IMR-90 (cell line): ENCODE measurements around the gene STRA6. TPM values are rescaled to one million over a fixed set of nuclear protein-coding genes. Genes with fewer than 3 reads are reported as not detected.

ENCODE experiments used
- ATAC-seq: fragments of 200-7000 bp; cut with Tn5 transposase; 2 replicates; pipeline ENCODE4 v1.9.1; 2020; ENCODE audit warnings: low read depth, mild to moderate bottlenecking, moderate library complexity
- BruUV-seq: library from RNA; stranded (reverse); fragments of 400-500 nt; replicated peaks from 2 replicates; lab custom pipeline; 2021; lab: Mats Ljungman, UMichigan
- CTCF ChIA-PET: fragments of 300-600 bp; formaldehyde crosslinking; extraction: SDS; loops from one replicate; lab custom pipeline; 2021; ENCODE audit warnings: antibody characterized with exemption; lab: Yijun Ruan, JAX
- POLR2A ChIA-PET: fragments of 300-600 bp; sonication (Branson Sonifier 250); formaldehyde crosslinking; loops from one replicate; lab custom pipeline; 2022; ENCODE audit warnings: antibody characterized with exemption; ENCODE audit not compliant: unreplicated experiment; lab: Charles Lee
- DNase-seq: peaks from one replicate; pipeline ENCODE4 v3.0.0; 2013
- H2AFZ ChIP-seq: replicated peaks from 2 replicates; pipeline ENCODE3; 2013; ENCODE audit warnings: low read length, mild to moderate bottlenecking; ENCODE audit not compliant: poor library complexity
- H2AK5ac ChIP-seq: 2 replicates; pipeline ENCODE4 v1.6.1; 2013; ENCODE audit warnings: low read depth, low read length, inconsistent platforms
- H2AK9ac ChIP-seq: replicated peaks from 2 replicates; pipeline ENCODE3; 2013; ENCODE audit warnings: mild to moderate bottlenecking, low read depth, low read length, moderate library complexity; ENCODE audit not compliant: poor library complexity
- H2BK120ac ChIP-seq: 2 replicates; pipeline ENCODE4 v1.6.1; 2013; ENCODE audit warnings: low read depth, low read length, inconsistent platforms
- H2BK15ac ChIP-seq: 3 replicates; pipeline ENCODE4 v1.6.1; 2013; ENCODE audit warnings: low read depth, low read length, inconsistent platforms
- H2BK20ac ChIP-seq: 2 replicates; pipeline ENCODE4 v1.6.1; 2013; ENCODE audit warnings: low read depth, mild to moderate bottlenecking, inconsistent platforms, low read length, moderate library complexity
- H2BK5ac ChIP-seq: 2 replicates; pipeline ENCODE4 v1.6.1; 2013; ENCODE audit warnings: mild to moderate bottlenecking, low read depth, low read length, inconsistent platforms; ENCODE audit not compliant: poor library complexity, severe bottlenecking
- H3K14ac ChIP-seq: replicated peaks from 2 replicates; pipeline ENCODE4 v1.6.1; 2013; ENCODE audit warnings: low read depth, low read length, inconsistent platforms
- H3K18ac ChIP-seq: 2 replicates; pipeline ENCODE4 v1.6.1; 2013; ENCODE audit warnings: low read depth, low read length, control low read depth
- H3K23ac ChIP-seq: 2 replicates; pipeline ENCODE4 v1.6.1; 2013; ENCODE audit warnings: low read depth, low read length, inconsistent platforms
- H3K27ac ChIP-seq: 2 replicates; pipeline ENCODE4 v1.5.1; 2013; ENCODE audit warnings: mild to moderate bottlenecking, control low read depth, low read length; ENCODE audit not compliant: insufficient read depth
- H3K27me3 ChIP-seq: 2 replicates; pipeline ENCODE4 v1.6.1; 2013; ENCODE audit warnings: low read length; ENCODE audit not compliant: control insufficient read depth, insufficient read depth
- H3K36me3 ChIP-seq: 2 replicates; pipeline ENCODE4 v1.6.1; 2013; ENCODE audit warnings: low read length, mixed read lengths; ENCODE audit not compliant: control insufficient read depth, insufficient read depth
- H3K4ac ChIP-seq: 2 replicates; pipeline ENCODE4 v1.6.1; 2013; ENCODE audit warnings: low read depth, low read length, inconsistent platforms
- H3K4me1 ChIP-seq: 2 replicates; pipeline ENCODE4 v1.6.1; 2013; ENCODE audit warnings: low read length, mixed read lengths; ENCODE audit not compliant: control insufficient read depth, insufficient read depth
- H3K4me2 ChIP-seq: 2 replicates; pipeline ENCODE4 v1.6.1; 2013; ENCODE audit warnings: low read depth, mild to moderate bottlenecking, control low read depth, low read length, moderate library complexity
- H3K4me3 ChIP-seq: 2 replicates; pipeline ENCODE4 v1.5.1; 2013; ENCODE audit warnings: low read depth, mild to moderate bottlenecking, control low read depth, low read length, moderate library complexity; ENCODE audit not compliant: insufficient read depth
- H3K56ac ChIP-seq: 2 replicates; pipeline ENCODE4 v1.6.1; 2013; ENCODE audit warnings: low read length, inconsistent platforms; ENCODE audit not compliant: insufficient read depth; ENCODE audit errors: extremely low read depth
- H3K79me1 ChIP-seq, 2 experiments: 2 replicates each; pipeline ENCODE4 v1.6.1; 2013; ENCODE audit warnings: low read length in 2 of 2, inconsistent platforms in 1 of 2, low read depth in 1 of 2
- H3K9ac ChIP-seq: 2 replicates; pipeline ENCODE4 v1.6.1; 2013; ENCODE audit warnings: low read depth, low read length, control low read depth
- H3K9me1 ChIP-seq: 2 replicates; pipeline ENCODE4 v1.6.1; 2013; ENCODE audit warnings: low read length, inconsistent platforms; ENCODE audit not compliant: insufficient read depth
- H3K9me3 ChIP-seq: 2 replicates; pipeline ENCODE4 v1.6.1; 2013; ENCODE audit warnings: low read length; ENCODE audit not compliant: control insufficient read depth, insufficient read depth
- H4K20me1 ChIP-seq: 2 replicates; pipeline ENCODE4 v1.6.1; 2013; ENCODE audit warnings: low read length, inconsistent platforms; ENCODE audit not compliant: insufficient read depth
- H4K5ac ChIP-seq: 2 replicates; pipeline ENCODE4 v1.6.1; 2013; ENCODE audit warnings: mild to moderate bottlenecking, low read depth, low read length, control low read depth
- H4K8ac ChIP-seq, 2 experiments: 2 replicates each; pipeline ENCODE4 v1.6.1; 2013; ENCODE audit warnings: low read depth in 2 of 2, low read length in 2 of 2, control low read depth in 1 of 2, inconsistent platforms in 1 of 2
- H4K91ac ChIP-seq: 2 replicates; pipeline ENCODE4 v1.6.1; 2013; ENCODE audit warnings: low read depth, low read length, inconsistent platforms; ENCODE audit not compliant: insufficient read depth
- FOS ChIP-seq: fragments of 150-350 bp; IDR thresholded peaks from 2 replicates; pipeline ENCODE4 v1.6.1; 2016; ENCODE audit warnings: low read depth, low read length
- MAFK ChIP-seq: IDR thresholded peaks from 2 replicates; pipeline ENCODE4 v1.6.1; 2012; ENCODE audit warnings: low read depth, low read length, improper control_type of control experiment
- MAZ ChIP-seq: IDR thresholded peaks from 2 replicates; pipeline ENCODE4 v1.6.1; 2012; ENCODE audit warnings: low read depth, mild to moderate bottlenecking, low read length, improper control_type of control experiment, moderate library complexity, borderline replicate concordance
- MXI1 ChIP-seq: IDR thresholded peaks from 2 replicates; pipeline ENCODE4 v1.6.1; 2012; ENCODE audit warnings: low read depth, mild to moderate bottlenecking, low read length, moderate library complexity, borderline replicate concordance
- POLR2A ChIP-seq: IDR thresholded peaks from 2 replicates; pipeline ENCODE4 v1.6.1; 2012; ENCODE audit warnings: mild to moderate bottlenecking, low read depth, low read length
- RAD21 ChIP-seq: IDR thresholded peaks from 2 replicates; pipeline ENCODE4 v1.6.1; 2012; ENCODE audit warnings: low read length, improper control_type of control experiment
- RFX5 ChIP-seq: IDR thresholded peaks from 2 replicates; pipeline ENCODE4 v1.8.0; 2012; ENCODE audit warnings: low read depth, mild to moderate bottlenecking, low read length, moderate library complexity
- WGBS, 2 experiments: methylation state at CpG; one replicate each; pipeline versions ENCODE4 v1.1.5 to v1.1.7; 2013; ENCODE audit warnings: missing lambda C conversion rate in 2 of 2; ENCODE audit not compliant: insufficient read length in 1 of 2; ENCODE audit errors: extremely low coverage in 2 of 2; 5-methylcytosine and 5-hydroxymethylcytosine counted together
- dilution Hi-C: fragments of 300-500 bp; cut with HindIII; formaldehyde crosslinking; loops from one replicate; pipeline ENCODE4 v1.14.3; 2018; ENCODE audit warnings: low sequenced_read_pairs; ENCODE audit not compliant: unreplicated experiment
- in situ Hi-C: fragments of 300-500 bp; cut with MboI; formaldehyde crosslinking; loops from 3 replicates; pipeline ENCODE4 v1.14.3; 2019; ENCODE audit warnings: low sequenced_read_pairs, inconsistent platforms, mixed read lengths
- intact Hi-C: fragments of 100-400 bp; cut with micrococcal nuclease; formaldehyde crosslinking; loops from 2 replicates; pipeline ENCODE4 v1.10.0; 2022
- polyA plus RNA-seq, 3 experiments: library from polyadenylated mRNA; depleted of rRNA; stranded (reverse); fragments of >200 nt; gene quantifications; 2 replicates each; pipeline ENCODE4 v1.2.3, GENCODE V29; 2012; ENCODE audit warnings: low replicate concordance in 1 of 3
- total RNA-seq: library from RNA; depleted of rRNA; stranded (reverse); fragments of >200 nt; gene quantifications from 2 replicates; pipeline ENCODE4 v1.2.3, GENCODE V29; 2012
- TF ChIP-seq, protein P1 (sequence below): fragments of 150-350 bp; IDR thresholded peaks from 2 replicates; pipeline ENCODE4 v1.6.1; 2016; ENCODE audit warnings: low read depth, mild to moderate bottlenecking, low read length, moderate library complexity, borderline replicate concordance
- TF ChIP-seq, protein P2 (sequence below): conservative IDR thresholded peaks from 2 replicates; pipeline ENCODE4 v1.5.1; 2012; ENCODE audit warnings: mild to moderate bottlenecking, low read depth, low read length, improper control_type of control experiment
- TF ChIP-seq, protein P3 (sequence below): fragments of 150-350 bp; IDR thresholded peaks from 2 replicates; pipeline ENCODE4 v1.6.1; 2017; ENCODE audit warnings: mild to moderate bottlenecking, antibody characterized with exemption, low read length, low read depth

STRA6 gene
- total and polyA plus RNA-seq, 2 of the 4 experiments (the other 2 are of a cell fraction): 0.17 TPM; not detected in 1

DNA sequence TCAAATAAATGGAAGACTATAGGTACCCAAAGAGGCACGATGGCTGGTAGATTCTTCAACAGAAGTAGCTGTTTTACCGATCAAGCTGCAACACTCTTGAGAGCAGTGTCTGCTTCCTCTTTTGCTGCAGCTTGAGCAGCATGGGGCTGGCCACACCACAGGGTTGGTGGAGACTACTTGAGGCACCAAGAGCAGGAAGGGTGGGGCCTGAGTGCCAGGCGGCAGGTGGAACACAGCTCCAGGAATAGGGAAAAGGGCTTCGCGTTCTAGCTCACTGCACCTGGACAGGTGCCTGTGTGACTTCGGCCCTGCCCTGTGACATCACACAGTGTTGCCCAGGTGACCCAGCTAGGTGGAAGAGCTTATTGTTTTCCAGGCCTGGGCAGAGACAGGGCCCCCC is 33.4 kb upstream of the STRA6 start, which contains the start of gene CCDC33:
Gene CCDC33, plus strand, starts transcription at position 365 of the 400 bp plus-strand sequence. CDS start 394 bp downstream, outside the sequence.
- Histone ChIP-seq H3K36me3 (no peaks in the 10 kb centered on the region), H3K4ac (no peak within 1 kb of the TSS), H4K5ac (no peak within 1 kb of the TSS), H2AK5ac (no peak within 1 kb of the TSS), H2AK9ac (no peak within 1 kb of the TSS), H2AFZ (no peak within 1 kb of the TSS), H3K79me1 (no peaks in the 10 kb centered on the region), H3K9me3 (no peaks in the 10 kb centered on the region), H3K4me2 (no peak within 1 kb of the TSS), H3K18ac (no peak within 1 kb of the TSS), H3K4me3 (no peak within 1 kb of the TSS), H3K9me1 (no peaks in the 10 kb centered on the region), H3K4me1 (peaks cover 3% of the 10 kb centered on the region; the same call in 1 of the 2 replicates), H2BK120ac (no peak within 1 kb of the TSS), H3K56ac (no peak within 1 kb of the TSS), H2BK20ac (no peak within 1 kb of the TSS), H3K27ac (no peak within 1 kb of the TSS), H4K8ac (no peak within 1 kb of the TSS), H3K27me3 (peaks cover 42% of the 10 kb centered on the region), H3K23ac (no peak within 1 kb of the TSS), H2BK15ac (no peak within 1 kb of the TSS), H4K91ac (no peak within 1 kb of the TSS), H4K20me1 (no peaks in the 10 kb centered on the region), H2BK5ac (no peak within 1 kb of the TSS), H3K9ac (no peak within 1 kb of the TSS), H3K14ac (no peak within 1 kb of the TSS)
- POLR2A ChIA-PET: no interaction called here
- intact Hi-C loops (no loop called here), in situ Hi-C loops (no loop called here), dilution Hi-C loops (no loop called here)
- WGBS, 2 experiments: no CpG with 5 or more reads among the region's 6 CpGs
- CTCF ChIA-PET: interaction anchor here (0.6 kb wide), 1 partner anchor 1215 kb away, joined by 3 read pairs; the partner anchor contains the start of gene SIN3A
- no TSS peak for BruUV-seq
- ATAC-seq: no peak
- DNase-seq: no peak
- TF ChIP-seq RAD21 (no peak), RFX5 (no peak), MAFK (no peak), FOS (no peak), MXI1 (no peak), POLR2A (no peak), MAZ (no peak)
- TF ChIP-seq, protein P1, sequence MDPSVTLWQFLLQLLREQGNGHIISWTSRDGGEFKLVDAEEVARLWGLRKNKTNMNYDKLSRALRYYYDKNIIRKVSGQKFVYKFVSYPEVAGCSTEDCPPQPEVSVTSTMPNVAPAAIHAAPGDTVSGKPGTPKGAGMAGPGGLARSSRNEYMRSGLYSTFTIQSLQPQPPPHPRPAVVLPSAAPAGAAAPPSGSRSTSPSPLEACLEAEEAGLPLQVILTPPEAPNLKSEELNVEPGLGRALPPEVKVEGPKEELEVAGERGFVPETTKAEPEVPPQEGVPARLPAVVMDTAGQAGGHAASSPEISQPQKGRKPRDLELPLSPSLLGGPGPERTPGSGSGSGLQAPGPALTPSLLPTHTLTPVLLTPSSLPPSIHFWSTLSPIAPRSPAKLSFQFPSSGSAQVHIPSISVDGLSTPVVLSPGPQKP: no peak
- TF ChIP-seq, protein P2, sequence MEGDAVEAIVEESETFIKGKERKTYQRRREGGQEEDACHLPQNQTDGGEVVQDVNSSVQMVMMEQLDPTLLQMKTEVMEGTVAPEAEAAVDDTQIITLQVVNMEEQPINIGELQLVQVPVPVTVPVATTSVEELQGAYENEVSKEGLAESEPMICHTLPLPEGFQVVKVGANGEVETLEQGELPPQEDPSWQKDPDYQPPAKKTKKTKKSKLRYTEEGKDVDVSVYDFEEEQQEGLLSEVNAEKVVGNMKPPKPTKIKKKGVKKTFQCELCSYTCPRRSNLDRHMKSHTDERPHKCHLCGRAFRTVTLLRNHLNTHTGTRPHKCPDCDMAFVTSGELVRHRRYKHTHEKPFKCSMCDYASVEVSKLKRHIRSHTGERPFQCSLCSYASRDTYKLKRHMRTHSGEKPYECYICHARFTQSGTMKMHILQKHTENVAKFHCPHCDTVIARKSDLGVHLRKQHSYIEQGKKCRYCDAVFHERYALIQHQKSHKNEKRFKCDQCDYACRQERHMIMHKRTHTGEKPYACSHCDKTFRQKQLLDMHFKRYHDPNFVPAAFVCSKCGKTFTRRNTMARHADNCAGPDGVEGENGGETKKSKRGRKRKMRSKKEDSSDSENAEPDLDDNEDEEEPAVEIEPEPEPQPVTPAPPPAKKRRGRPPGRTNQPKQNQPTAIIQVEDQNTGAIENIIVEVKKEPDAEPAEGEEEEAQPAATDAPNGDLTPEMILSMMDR: no peak
- TF ChIP-seq, protein P3, sequence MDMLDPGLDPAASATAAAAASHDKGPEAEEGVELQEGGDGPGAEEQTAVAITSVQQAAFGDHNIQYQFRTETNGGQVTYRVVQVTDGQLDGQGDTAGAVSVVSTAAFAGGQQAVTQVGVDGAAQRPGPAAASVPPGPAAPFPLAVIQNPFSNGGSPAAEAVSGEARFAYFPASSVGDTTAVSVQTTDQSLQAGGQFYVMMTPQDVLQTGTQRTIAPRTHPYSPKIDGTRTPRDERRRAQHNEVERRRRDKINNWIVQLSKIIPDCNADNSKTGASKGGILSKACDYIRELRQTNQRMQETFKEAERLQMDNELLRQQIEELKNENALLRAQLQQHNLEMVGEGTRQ: no peak
